Right forelimb (tissue), 1 donor: ENCODE measurements around the gene FHDC1.

Experiments
- DNase-seq: peaks from one replicate; pipeline ENCODE4 v3.0.0-alpha.2; 2018

FHDC1 gene

DNA sequence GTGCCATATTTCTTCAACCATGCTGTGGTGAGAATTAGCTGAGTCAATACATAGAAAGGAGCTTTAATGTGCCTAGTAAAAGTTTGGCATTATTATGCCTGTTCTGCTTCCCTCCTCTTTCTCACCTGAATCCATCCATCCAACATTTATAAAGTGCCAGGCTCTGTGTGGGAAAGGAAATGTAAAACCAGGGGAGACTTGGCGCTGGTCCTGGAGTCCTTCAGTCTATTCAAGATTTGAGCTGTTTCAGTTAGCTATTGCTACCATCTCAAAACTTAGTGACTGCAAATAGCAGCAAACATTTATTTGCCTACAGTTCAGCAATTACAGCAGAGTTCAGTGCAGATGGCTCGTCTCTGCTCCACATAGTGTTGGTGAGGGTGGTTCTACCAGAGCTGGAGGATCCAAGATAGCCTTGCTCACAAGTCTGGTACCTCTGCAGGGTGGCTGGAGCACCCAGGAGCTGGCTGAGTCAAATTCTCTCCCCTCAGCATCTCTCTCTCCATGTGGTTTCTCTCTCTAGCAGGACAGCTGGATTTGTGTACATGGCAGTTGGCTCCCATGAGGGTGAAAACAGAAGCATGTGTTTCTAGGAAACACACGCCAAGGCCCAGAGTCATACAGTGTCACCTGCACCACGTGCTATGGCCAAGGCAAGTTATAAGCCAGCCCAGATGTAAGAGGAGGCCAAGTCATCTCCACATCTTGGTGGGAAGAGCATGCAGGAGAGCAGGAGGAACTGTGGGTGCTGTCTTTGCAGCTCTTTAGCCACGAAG, 77.3 kb downstream of the FHDC1 start:
- DNase-seq = no peak

GRCh38 chr4:153014460-153014859, 78.3 kb downstream of the FHDC1 start:
- no peak for DNase-seq

DNA sequence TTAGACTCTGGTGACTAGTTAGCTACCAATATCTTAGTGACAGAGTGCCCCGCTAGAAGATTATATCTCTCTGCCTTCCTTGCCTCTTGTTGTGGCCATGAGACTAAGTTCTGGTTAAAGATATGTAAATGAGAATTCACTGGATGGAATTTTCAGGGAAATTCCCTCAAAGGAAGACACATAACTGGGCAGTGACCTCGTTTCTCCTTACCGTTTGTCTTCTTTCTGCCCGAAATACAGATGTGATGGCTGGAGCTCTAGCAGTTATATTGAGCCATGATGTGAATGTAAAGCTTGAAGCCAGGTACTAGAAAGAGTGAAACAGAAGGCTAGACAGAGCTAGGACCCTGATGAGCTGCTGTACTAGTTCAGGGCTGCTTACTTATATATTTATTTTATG, 80.5 kb downstream of the FHDC1 start:
- DNase-seq = no peak

- no peak for DNase-seq
These were observed 81.9 kb downstream of the FHDC1 start for GRCh38 chr4:153018031-153018430.

DNA sequence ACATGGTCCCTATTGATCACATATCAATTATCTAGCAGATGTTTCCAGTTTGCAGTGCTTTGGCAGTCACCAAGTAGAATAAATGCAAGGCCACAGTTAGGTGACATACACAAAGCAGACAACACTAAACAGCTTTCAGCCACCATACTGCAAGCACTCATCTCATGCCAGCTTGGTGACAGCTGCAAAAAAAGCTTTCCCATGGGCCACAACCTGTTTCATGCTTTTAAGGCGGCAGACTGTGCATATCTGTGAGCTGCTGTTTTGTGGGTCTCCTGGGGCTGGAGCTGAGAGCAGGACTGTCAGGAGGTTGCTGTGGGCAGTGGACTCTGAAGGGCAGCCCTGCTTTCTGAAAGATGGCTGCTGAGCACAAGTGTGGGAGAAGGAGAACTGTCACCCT, 82.6 kb downstream of the FHDC1 start:
- DNase-seq = no peak

DNA sequence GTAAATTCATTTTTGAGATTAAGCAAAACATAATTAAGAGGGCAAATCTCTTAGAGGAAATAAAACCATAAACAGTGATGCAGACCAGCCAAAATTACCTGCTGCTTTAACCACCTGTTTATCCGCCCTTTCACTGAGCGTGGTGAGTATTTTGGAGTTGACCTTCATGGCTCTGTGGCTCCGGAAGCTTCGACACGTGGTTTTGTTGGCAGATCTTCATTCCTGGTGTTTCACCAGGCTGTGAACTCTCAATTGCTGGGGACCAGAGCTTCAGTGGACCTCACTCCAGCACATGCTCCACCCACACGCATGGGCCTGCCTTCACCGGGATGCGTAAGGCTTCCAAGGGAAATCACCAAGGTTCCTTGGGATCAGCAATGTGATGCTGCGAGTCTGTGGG, 83.8 kb downstream of the FHDC1 start:
- no peak for DNase-seq

GRCh38 chr4:153020457-153020856, 84.3 kb downstream of the FHDC1 start:
- DNase-seq = no peak

DNA sequence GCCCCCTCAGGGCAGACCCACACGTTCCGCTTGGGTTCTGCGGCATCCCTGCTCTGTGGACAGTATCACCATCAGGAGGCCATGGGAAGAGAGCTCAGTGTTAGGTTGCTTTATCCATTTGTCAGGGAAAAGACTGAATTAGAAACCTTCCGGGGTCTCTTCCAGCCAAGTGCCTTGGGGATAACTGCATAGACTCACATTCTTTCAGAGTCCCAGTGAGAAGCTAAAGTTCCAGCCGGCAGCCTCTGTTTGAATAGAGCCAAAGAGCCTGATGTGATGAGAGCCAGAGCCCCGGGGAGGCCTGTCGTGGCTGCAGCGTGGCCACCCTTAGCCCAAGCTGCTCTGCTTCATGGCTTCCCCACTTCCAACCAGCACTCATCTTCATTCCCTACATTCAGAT, 85.2 kb downstream of the FHDC1 start:
- no peak for DNase-seq

DNA sequence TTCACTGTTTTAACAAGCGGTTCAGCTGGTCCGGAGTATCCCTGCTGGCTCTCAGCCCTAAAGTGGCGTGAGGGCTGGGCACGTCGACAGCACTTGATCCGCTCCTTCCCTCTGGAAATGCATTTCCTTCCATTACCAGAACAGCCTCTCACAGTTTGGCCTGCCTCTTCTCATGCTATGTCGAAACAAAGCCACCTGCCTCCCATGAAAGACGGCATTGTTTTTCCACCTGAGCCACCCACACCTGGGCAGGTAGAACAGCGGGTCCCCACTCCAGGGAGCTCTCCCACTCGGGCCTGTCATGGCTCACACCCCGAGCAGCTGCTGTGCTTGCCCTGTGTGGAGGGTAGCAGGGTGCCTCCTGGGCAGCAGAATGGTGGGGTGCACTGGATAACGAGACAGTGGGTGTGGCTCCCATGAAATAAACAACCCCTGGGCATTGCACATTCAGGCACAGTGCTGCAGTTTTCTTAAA, 86.2 kb downstream of the FHDC1 start:
- no peak for DNase-seq

GRCh38 chr4:153023139-153023538, 87.0 kb downstream of the FHDC1 start:
- DNase-seq = no peak

GRCh38 chr4:153023692-153024394, 87.7 kb downstream of the FHDC1 start:
- DNase-seq = no peak

DNA sequence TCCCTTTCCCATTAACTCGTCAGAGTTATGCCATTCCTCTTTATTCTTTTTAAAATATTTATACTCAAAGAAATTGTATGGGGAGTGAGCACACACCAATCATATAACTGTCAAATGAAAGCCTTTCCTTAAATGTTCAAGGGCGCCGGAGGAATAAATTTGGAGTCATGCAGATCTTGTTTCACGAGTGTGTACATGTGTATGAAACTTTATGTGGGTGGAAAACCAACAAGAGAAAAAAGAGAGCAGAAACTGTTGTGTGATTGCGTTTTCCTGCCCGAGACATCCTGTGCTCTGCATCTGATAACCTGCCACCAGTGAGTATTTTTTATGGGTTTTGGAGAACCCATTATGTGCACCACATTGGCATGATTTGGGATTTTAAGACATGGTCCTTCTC, 88.3 kb downstream of the FHDC1 start:
- DNase-seq = no peak

- no peak for DNase-seq
These were observed 89.3 kb downstream of the FHDC1 start for GRCh38 chr4:153025406-153025805.

GRCh38 chr4:153026591-153027346, 90.6 kb downstream of the FHDC1 start:
- DNase-seq = no peak

- no peak for DNase-seq
These were observed 91.7 kb downstream of the FHDC1 start for GRCh38 chr4:153027866-153028265.

DNA sequence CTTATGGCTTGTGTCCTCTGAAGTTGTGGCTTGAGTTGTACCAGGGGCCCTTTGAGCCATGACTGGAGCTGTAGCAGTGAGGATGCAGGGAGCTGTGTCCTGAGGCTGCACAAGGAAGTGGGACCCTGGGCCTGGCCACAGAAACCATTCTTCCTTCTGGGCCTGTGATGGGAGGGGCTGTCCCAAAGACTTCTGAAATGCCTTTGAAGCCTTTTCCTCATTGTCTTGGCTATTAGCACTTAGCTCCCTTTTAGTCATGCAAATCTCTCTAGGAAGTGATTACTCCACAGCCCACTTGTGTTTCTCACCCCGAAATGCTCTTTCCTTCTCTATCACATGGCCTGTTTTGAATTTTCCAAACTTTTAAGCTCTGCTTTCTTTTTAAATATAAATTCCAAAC, 92.4 kb downstream of the FHDC1 start:
- DNase-seq = no peak
